Activated CD8-positive, alpha-beta memory T cell treated with anti-CD3 and anti-CD28 coated beads for 36 hours (primary cell): ENCODE results near the gene STK4. TPM values are rescaled to one million over a fixed set of nuclear protein-coding genes. Genes with fewer than 3 reads are reported as not detected.
"Not testable (repeated sequence)": the region's sequence is repeated elsewhere in the genome, so short reads cannot be mapped to it uniquely, and the experiment has no call there.

Experiments
- CTCF ChIA-PET: fragments of 350-600 bp; sonication (Branson Sonifier 250); formaldehyde crosslinking; loops from one replicate; lab custom pipeline; 2021; ENCODE audit warnings: antibody characterized with exemption; lab: Charles Lee
- POLR2A ChIA-PET: fragments of 350-600 bp; sonication (Branson Sonifier 250); formaldehyde crosslinking; loops from one replicate; lab custom pipeline; 2021; ENCODE audit warnings: antibody characterized with exemption; lab: Charles Lee
- total RNA-seq, 2 experiments: library from RNA; stranded (reverse); gene quantifications; one replicate each; pipeline ENCODE4 v1.2.3, GENCODE V29; 2021

Gene STK4
- total RNA-seq, 2 experiments from 2014 or later = 179 to 190 TPM

GRCh38 chr20:45012682-45013302 lies 46.5 kb downstream of the STK4 start:
- CTCF ChIA-PET = interaction anchor here (0.7 to 2.4 kb wide), 8 partner anchors 13 to 281 kb away, joined by 3 to 9 read pairs (median 4); no protein-coding TSS in a partner anchor
- POLR2A ChIA-PET = interaction anchor here (0.6 kb wide), 2 partner anchors 43 to 83 kb away, joined by 3 to 4 read pairs; no protein-coding TSS in a partner anchor

- POLR2A ChIA-PET = not testable (repeated sequence)
- CTCF ChIA-PET = interaction anchor here (1.6 to 2.4 kb wide), 2 partner anchors 30 to 82 kb away, joined by 8 to 9 read pairs; no protein-coding TSS in a partner anchor
These were observed 47.8 kb downstream of the STK4 start for GRCh38 chr20:45014131-45014530.

GRCh38 chr20:45014671-45015415 lies 48.5 kb downstream of the STK4 start:
- CTCF ChIA-PET = interaction anchor here (1.6 to 2.4 kb wide), 2 partner anchors 29 to 82 kb away, joined by 8 to 9 read pairs; no protein-coding TSS in a partner anchor
- POLR2A ChIA-PET = no interaction called here

- POLR2A ChIA-PET = no interaction called here
- CTCF ChIA-PET = interaction anchor here (0.6 kb wide), 1 partner anchor 62 kb away, joined by 3 read pairs; no protein-coding TSS in a partner anchor
These were observed 49.9 kb downstream of the STK4 start for GRCh38 chr20:45016089-45016671.

GRCh38 chr20:45017281-45017680 lies 51.0 kb downstream of the STK4 start:
- ChIA-PET POLR2A (no interaction called here), CTCF (interaction anchor here (1.0 kb wide), 1 partner anchor 79 kb away, joined by 4 read pairs; no protein-coding TSS in a partner anchor)

GRCh38 chr20:45017857-45018256 lies 51.5 kb downstream of the STK4 start:
- ChIA-PET CTCF (interaction anchor here (1.0 kb wide), 1 partner anchor 78 kb away, joined by 4 read pairs; no protein-coding TSS in a partner anchor), POLR2A (no interaction called here)

GRCh38 chr20:45019027-45019761 lies 52.9 kb downstream of the STK4 start:
- CTCF ChIA-PET = interaction anchor here (0.7 to 0.8 kb wide), 3 partner anchors 25 to 78 kb away, joined by 3 to 4 read pairs (median 4); no protein-coding TSS in a partner anchor
- POLR2A ChIA-PET = no interaction called here

GRCh38 chr20:45019762-45020123 lies 53.4 kb downstream of the STK4 start:
- ChIA-PET POLR2A (no interaction called here), CTCF (interaction anchor here (0.8 to 1.1 kb wide), 4 partner anchors 23 to 77 kb away, joined by 3 to 6 read pairs (median 4); no protein-coding TSS in a partner anchor)

- CTCF ChIA-PET = interaction anchor here (0.8 to 1.1 kb wide), 4 partner anchors 22 to 74 kb away, joined by 3 to 6 read pairs (median 4); no protein-coding TSS in a partner anchor
- POLR2A ChIA-PET = no interaction called here
These were observed 54.0 kb downstream of the STK4 start for GRCh38 chr20:45020236-45020886.

- ChIA-PET POLR2A (no interaction called here), CTCF (interaction anchor here (1.0 kb wide), 1 partner anchor 73 kb away, joined by 3 read pairs; no protein-coding TSS in a partner anchor)
These were observed 55.3 kb downstream of the STK4 start for GRCh38 chr20:45021631-45022030.

- CTCF ChIA-PET = interaction anchor here (0.7 kb wide), 1 partner anchor 30 kb away, joined by 4 read pairs; no protein-coding TSS in a partner anchor
- POLR2A ChIA-PET = not testable (repeated sequence)
These were observed 56.8 kb downstream of the STK4 start for GRCh38 chr20:45023140-45023539.

GRCh38 chr20:45028424-45029136 lies 62.3 kb downstream of the STK4 start:
- POLR2A ChIA-PET = no interaction called here
- CTCF ChIA-PET = interaction anchor here (1.1 to 1.5 kb wide), 3 partner anchors 16 to 67 kb away, joined by 4 to 6 read pairs (median 4); no protein-coding TSS in a partner anchor

GRCh38 chr20:45029884-45030283 lies 63.6 kb downstream of the STK4 start:
- POLR2A ChIA-PET = no interaction called here

GRCh38 chr20:45032276-45032675 lies 66.0 kb downstream of the STK4 start:
- POLR2A ChIA-PET = no interaction called here
- CTCF ChIA-PET = no interaction called here

More at GRCh38 chr20:45029884-45030283, 63.6 kb downstream of the STK4 start:
- CTCF ChIA-PET = interaction anchor here (1.1 to 1.5 kb wide), 2 partner anchors 14 to 18 kb away, joined by 4 to 6 read pairs; no protein-coding TSS in a partner anchor

- CTCF ChIA-PET = no interaction called here
- POLR2A ChIA-PET = no interaction called here
These were observed 66.5 kb downstream of the STK4 start for GRCh38 chr20:45032781-45033180.

GRCh38 chr20:45034436-45034835 lies 68.1 kb downstream of the STK4 start:
- ChIA-PET CTCF (interaction anchor here (0.5 to 1.3 kb wide), 2 partner anchors 9 to 22 kb away, joined by 3 read pairs; no protein-coding TSS in a partner anchor), POLR2A (no interaction called here)

GRCh38 chr20:45036044-45036755 lies 69.9 kb downstream of the STK4 start:
- POLR2A ChIA-PET = no interaction called here
- CTCF ChIA-PET = no interaction called here
